NCI-H146 treated with DMSO at 0.1 percent for 48 hours (cell line): ENCODE measurements around the gene PITPNC1.
"Not testable (repeated sequence)": the region's sequence is repeated elsewhere in the genome, so short reads cannot be mapped to it uniquely, and the experiment has no call there.

Experiments
- DNase-seq: peaks from one replicate; lab custom pipeline; 2025; ENCODE audit not compliant: unreplicated experiment; lab: John Stamatoyannopoulos, UW

PITPNC1 gene

DNA sequence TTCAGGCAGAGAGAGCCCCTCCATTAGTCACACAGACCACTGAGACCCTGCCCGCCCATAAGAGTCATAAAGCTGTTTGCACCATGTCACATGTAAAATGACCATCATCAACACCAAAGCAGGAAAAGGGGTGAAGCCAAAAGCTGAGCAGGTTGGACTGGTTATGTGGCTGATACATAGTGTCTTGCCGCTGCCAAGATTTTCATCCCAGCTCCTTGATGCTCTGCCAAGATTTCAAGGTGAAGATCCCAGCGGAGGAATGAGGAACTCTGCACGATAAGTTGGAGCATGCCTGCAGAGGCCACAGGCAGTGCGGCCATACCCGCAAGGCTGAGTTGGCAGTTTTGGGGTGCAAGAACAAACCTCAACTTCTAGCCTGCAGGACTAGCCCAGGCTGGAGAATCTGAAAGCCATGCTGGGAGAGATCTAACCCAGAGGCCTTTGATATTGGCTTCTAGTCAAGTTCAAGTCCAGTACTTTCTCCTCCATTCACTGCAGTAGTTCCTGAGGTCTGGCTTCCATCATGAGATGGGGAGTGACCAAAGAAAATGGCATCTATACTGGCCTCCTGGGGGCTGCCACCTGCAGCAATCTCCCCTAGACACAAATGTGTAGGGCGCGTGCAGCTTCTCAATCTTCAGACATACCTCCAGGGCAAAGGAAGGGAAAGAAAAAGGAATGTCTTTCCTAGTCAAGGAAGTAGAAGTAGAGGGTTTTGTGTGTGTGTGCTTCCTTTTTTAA is 261.0 kb downstream of the PITPNC1 start:
- DNase-seq: no peak

DNA sequence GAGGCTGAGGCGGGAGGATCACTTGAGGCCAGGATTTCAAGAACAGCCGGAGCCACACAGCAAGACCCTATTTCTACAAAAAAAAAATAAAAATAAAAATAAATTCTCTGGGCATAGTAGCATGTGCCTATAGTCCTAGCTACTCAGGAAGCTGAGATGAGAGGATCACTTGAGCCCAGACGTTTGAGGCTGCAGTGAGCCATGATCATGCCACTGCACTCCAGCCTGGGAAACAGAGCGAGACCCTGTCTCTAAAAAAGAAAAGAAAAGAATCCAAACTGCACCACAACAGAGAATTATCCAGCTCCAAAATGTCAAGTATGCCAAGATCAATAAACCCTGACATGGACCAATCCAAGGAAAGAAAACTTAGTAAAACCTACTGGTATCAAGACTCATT is 261.8 kb downstream of the PITPNC1 start:
- no peak for DNase-seq

DNA sequence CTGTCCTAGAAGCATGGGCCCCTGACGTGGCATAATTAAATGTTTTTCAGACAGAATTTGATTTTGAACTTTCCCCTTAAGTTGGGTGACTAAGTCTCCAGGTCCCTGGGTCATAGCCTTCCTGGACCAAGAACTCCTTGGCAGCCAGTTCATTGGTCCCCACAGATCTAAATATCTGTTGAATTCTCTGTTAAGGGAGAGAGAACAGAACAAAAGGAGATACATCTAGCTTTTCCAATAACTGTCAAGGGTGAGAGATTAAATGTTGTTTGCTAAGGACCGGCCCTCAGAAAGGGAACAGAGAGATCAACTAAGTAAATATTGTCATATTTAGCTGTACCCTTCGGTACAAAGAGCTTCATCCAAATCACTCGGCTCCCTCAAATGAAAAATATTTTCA is 262.5 kb downstream of the PITPNC1 start:
- peak; percentile 22 for DNase-seq

DNA sequence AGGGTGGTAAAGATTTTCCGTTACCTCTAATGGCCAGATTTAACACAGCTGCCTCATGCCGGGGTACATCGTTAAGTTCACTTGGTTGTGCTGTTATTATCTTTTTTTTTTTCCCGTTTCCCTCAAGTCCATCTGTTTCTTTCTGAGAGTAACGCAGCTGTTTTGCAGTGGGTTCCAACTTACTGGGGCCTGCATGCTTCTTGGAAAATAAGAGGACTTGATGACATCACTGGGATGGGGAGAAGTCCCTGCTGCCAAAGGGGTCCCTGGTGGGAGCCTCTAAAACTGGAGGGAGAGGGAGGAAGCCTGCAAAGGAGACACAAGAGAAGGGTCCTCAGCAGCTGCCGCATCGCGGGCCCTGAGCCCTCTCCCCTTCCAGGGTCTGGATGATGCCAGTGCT is 262.9 kb downstream of the PITPNC1 start:
- no peak for DNase-seq

DNA sequence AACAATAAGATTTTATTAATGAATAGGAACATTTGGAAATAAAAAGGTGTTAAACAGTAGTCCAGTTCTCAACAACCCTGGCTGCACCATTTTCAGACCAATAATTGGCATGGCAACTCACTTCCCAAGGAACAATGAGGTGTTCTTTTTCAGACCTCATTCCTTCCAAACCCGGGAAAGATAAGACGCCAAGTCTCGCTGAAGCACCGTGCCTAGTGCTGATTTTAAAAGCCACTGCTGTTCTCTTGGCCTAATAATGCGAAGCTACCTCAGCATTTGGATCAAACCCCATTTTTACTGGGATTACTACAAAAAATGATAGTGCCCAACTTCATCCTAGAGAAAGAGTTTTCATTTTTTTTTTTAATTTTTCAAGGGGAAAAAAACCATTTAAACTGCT is 265.4 kb downstream of the PITPNC1 start:
- no peak for DNase-seq

DNA sequence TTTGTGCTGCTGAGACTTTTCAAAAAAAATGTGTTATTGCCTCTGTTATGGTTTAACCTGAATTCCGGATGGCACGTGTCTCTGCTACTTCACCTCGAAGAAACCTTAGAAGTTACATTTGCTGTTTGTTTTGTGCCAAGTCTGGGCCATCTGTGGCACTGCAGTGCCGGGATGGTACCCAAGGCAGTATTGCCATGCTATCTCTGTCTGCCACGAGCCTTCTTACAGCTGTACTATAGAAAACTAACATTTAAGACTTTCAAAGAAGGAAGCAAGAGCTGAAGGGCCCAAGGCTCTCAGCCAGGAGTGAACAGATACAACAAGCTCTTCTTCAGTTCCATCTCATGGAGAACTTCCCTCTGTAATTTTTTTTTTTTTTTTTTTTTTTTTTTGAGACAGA is 267.0 kb downstream of the PITPNC1 start:
- no peak for DNase-seq

DNA sequence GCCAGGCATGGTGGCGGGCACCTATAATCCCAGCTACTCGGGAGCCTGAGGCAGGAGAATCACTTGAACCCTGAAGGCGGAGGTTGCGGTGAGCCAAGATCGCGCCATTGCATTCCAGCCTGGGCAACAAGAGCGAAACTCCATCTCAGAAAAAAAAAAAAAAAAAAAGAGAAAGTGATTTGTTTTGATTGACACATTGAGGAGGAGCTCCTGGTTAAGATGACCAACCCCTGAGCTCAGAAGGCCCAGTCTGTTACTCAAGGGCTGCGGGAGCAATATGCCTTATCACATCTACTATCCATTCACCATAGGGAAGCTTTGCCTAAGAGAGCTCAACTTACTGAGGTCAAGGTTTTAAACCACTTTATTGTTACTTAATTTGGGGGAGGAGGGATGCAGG is 268.1 kb downstream of the PITPNC1 start:
- not testable (repeated sequence) for DNase-seq

DNA sequence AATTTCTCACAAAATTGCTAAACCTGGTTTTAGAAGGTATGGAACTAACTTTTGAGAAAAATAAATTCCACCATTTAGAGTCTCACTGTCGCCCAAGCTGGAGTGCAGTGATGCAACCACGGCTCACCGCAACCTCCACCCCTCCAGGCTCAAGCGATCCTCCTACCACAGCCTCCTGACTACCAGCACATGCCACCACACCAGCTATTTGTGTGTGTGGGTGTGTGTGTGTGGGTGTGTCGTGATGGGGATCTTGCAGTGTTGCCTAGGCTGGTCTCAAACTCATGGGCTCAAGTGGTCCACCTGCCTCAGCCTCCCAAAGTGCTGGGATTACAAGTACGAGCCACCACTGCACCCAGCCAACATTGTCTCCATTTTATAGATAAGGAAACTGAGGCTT is 269.4 kb downstream of the PITPNC1 start:
- DNase-seq: no peak

DNA sequence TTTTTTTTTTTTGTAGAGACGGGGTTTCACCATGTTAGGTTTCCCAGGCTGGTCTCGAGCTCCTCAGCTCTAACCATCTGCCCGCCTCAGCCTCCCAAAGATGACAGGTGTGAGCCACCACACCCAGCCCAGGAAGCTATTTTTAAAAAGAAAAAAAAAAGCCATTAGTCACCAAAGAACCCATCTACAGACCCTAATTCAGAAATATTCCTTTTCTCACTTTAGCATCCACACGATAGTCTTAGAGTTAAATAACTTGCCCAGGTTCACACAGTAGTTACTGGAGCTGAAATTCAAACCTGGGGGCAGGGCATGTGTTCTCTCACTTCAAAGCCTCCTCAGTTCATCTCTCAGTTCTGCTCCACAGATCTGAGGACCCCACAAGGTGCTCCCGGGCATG is 270.4 kb downstream of the PITPNC1 start:
- DNase-seq: no peak

DNA sequence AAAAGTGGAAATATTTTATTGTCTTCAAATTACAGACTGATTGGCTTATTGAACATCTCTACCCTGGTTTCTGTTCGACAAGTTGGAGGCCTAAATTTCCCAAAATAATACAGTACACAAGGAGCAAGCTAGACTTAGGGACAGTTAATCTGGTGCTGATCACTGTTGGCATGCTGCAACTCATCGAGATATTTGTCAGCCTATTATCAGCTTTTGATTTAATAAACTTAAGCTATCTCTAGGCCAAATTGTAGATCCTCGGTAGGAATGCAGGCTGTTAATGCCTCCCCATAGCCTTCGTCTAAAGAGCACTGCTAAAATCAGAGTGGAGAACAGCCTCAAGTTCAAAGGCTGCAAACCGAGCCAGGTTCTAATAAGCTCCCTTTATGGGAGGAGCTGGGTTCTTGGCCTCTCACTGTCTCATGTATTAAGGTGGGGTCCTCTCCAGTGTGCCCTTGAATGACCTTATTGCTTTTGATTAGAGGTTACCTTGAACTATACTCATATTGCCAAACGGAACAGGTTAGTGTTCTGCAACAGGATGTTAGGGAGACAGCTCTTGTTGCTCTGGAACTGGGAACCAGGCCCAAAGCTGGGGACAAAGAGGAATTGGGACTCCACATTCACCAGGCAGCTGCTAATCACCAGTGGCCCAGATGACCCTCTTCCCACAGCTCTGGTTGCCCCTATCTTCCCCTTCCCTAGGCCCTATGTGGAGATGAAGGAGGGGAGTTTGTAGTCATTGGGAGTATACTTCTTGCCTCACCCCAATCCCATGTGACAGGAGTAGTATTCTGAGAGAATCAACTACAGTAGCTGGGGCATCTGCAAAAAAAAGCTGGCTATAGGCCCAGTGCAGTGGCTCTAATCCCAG is 271.2 kb downstream of the PITPNC1 start:
- DNase-seq: no peak

DNA sequence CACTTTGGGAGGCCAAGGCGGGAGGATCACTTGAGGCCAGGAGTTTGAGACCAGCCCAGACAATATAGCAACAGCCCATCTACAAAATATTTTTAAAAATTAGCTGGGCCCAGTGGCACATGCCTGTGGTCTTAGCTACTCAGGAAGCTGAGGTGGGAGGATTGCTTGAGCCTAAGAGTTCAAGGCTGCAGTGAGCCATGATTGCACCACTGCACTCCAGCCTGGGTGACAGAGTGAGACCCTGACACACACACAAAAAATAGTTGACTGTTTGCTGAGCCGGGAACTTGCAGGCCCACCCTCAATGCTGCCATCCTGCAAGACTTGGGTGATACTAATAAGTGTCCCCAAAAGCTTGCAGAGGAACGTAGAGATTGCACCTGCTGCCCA is 271.8 kb downstream of the PITPNC1 start:
- not testable (repeated sequence) for DNase-seq

DNA sequence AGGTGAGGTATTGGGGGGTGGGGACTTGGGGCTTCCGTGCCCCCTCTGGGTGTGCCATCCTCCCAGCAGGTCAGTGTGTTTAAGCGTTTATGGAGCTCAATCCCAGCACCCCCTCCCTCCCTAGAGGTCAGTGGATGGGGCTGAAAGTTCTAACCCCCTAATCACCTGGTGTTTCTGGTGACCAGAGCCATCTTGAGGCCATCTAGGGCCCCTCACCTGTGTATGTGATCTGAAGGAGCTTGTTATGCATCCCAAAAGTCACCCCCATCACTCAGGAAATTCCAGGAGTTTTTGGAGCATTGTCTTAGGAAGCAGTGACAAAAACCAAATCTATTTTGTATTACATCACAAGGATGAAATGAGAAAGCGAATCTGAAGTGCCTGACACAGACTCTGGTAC is 272.8 kb downstream of the PITPNC1 start:
- no peak for DNase-seq

DNA sequence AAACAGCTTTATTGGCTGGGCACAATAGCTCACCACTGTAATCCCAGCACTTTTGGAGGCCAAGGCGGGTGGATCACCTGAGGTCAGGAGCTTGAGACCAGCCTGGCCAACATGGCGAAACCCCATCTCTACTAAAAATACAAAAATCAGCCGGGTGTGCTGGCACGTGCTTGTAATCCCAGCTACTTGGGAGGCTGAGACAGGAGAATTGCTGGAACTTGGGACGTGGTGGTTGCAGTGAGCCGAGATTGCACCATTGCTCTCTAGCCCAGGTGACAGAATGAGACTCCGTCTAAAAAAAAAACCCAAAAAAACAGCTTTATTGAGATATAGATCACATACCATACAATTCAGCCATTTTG is 274.1 kb downstream of the PITPNC1 start:
- not testable (repeated sequence) for DNase-seq

DNA sequence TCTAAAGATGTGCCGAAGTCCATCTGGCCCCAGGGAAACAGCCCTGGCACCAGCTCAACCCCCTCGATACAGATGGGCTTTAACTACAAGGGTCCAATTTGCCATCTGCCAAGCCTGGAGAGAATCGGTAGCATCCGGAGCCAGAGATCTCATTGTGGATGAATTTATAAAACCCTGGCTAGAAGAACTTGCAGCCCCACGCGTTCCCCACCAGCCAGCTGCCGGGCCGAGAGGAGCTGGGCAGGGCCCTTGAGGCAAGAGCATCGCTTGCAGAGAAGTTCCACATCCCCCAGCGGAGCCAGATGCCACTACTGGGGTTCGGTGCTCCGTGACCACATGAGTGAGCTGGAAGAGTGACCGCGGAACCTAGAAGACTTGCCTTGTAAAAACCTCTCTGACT is 275.4 kb downstream of the PITPNC1 start:
- no peak for DNase-seq

DNA sequence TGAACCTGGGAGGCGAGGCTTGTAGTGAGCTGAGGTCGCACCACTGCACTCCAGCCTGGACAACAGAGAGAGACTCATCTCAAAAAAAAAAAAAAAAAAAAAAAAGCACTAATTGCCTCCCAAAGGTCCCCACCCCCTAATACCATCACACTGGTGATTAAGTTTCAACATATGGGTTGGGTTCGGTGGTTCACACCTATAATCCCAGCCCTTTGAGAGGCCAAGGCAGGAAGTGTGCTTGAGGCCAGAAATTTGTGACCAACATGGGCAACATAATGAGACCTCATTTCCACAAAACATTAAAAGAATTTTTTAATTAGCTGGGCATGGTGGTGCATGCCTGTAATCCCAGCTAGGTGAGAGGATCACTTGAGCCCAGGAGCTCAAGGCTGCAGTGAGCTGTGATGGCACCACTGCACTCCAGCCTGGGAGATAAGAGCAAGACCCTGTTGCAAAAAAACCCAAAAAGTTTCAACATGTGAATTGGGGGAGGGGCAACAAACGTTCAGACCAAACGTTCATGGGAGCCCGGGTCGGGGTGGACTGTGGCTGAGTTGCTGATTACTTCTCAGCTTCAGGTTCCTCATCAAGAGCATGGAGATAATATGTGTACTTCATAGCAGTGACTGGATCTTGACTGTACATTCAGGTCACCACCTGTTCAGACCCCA is 278.5 kb downstream of the PITPNC1 start:
- DNase-seq: no peak

DNA sequence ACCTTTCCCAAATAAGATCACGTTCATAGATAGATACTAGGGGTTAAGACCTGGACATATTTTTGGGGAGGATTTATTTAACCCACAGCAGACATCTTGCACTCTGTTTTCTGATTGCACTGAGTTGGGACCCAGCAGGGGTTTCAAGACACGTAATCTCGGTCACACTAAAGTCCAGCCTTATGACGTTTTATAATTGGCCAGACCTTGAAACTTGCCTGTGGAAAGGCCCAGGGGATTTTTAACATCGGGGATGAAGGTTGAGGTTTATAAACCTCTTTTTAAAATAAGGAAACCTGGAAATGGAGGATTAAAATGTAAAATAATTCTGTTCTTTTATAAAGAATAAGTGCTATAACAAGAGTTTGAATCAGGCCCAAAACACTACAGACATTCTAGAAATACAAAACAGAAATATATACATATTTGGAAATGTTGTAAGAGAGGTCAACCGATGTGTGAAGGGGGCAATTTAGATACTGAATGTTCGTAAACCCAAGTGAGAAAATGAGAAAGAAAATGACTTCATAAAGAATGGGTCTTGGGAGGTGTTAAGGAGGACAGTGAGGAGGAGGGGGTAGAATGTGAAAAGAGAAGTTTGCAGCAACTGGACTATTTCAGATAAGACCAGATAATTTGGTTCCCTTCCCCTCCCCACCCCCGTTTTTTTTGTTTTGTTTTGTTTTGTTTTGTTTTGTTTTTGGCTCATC is 279.6 kb downstream of the PITPNC1 start:
- no peak for DNase-seq

DNA sequence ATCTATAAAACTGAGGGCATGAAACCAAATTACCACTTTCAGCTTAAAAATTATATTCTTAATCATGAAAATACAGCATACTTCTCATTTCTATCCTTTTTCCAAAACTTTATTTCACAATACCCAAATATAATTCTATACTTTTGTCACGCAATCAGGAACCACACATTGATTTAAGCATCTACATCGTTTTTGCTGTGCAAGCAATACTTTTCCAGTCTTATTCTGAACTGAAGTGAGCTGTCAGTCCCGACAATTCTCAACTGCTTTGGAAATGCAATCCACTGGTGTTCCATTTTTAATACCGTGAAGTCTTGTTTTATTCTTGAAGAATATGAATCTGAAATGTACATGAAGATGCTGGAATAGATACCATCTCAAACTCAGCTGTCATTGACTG is 280.5 kb downstream of the PITPNC1 start:
- no peak for DNase-seq

DNA sequence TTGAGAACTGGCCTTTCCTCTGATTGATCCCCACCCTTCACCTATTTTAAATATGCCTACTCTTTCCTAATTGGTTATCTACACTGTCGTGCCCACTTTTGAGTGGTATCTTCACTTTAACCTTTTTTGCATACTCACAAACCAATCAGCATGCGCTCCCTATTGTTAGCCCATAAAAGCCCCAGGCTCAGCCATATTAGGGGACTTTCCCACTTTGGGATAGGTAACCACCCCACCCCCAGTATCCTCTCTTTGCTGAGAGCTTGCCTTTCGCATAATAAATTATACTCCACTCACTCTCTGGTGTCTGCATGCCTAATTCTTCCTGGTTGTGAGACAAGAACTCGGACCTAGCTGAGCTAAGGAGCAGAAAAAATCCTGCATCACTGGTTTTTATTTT is 281.2 kb downstream of the PITPNC1 start:
- DNase-seq: no peak

DNA sequence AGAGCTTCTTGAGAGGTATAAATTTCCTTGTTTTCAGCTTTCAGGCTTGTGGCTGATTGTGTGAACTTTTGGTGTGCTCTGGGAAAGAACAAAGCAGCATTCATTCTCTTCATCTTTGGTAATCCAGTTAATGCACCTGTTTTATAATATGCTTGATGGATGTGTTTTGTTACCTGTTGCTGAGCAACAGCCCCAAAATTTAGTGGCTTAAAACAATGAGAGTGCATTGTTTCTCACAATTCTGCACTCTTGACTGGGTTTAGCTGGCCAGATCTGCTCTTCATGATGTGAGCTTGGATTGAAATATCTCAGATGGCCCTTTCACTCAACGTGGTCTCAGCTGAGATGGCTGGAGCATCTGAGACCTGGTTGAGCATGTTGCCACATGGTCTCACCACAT is 281.9 kb downstream of the PITPNC1 start:
- DNase-seq: no peak

DNA sequence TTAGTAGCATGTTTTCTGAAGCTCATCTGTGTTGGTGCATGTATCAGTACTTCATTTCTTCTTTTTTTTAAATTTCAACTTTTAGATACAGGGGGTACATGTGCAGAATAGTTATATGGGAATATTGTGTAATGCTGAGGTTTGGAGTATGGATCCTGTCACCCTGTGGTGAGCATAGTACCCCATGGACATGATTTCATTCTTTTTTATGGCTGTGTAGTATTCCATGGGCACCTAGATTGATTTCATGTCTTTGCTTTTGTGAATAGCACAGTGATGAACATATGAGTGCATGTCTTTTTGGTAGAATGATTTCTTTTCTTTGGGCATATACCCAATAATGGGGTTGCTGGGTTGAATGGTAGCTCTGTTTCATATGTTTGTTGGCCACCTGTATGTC is 285.6 kb downstream of the PITPNC1 start:
- DNase-seq: no peak

DNA sequence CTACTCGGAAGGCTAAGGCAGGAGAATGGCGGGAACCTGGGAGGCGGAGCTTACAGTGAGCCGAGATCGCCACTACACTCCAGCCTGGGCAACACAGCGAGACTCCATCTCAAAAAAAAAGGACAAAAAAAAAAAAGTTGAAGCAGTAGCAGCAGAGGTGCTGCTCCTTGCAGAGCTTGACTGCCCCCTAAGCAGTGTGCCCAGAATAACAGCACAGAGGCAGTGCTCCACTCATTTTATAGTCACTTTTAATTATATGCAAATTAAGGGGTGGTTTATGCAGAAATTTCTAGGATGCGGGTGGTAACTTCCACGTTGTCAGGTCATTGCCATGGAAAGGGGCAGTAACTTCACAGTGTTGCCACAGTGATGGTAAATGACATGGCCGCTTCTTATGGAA is 286.4 kb downstream of the PITPNC1 start:
- no peak for DNase-seq
